NB4 (cell line): ENCODE measurements around the gene IGFL2.

ENCODE experiments used
- MAX ChIP-seq: IDR thresholded peaks from 2 replicates; pipeline ENCODE4 v1.6.1; 2011; ENCODE audit warnings: low read depth, low read length
- MYC ChIP-seq: IDR thresholded peaks from 2 replicates; pipeline ENCODE4 v1.6.1; 2011; ENCODE audit warnings: low read depth, low read length
- POLR2A ChIP-seq: IDR thresholded peaks from 2 replicates; pipeline ENCODE4 v1.6.1; 2011; ENCODE audit warnings: mild to moderate bottlenecking; ENCODE audit not compliant: insufficient read length; ENCODE audit errors: extremely low read depth
- TF ChIP-seq, protein P1 (sequence below): IDR thresholded peaks from one replicate; pipeline ENCODE4 v1.5.1; 2012; ENCODE audit warnings: low read depth, low read length

DNA sequence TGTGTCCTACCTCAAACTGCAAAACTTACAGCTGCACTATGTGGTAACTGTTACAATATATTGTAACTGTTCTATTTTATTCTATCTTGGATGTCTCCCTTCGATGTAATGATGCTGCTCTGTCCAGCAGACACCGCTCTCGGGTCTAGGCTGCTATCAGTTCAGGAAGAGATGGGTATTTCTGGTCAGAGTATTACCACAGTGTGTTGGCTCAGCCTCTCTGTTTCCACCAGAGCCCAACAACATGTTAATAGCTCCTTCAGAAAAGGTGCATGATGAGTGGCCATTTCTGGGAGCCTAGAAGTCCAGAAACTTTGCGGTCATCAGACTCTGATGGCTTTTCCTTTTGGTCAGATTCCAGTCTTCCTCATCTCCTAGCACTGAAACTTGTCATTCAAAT is 45.6 kb downstream of the IGFL2 start:
- TF ChIP-seq POLR2A (no peak), MAX (no peak), MYC (no peak)
- TF ChIP-seq, protein P1, sequence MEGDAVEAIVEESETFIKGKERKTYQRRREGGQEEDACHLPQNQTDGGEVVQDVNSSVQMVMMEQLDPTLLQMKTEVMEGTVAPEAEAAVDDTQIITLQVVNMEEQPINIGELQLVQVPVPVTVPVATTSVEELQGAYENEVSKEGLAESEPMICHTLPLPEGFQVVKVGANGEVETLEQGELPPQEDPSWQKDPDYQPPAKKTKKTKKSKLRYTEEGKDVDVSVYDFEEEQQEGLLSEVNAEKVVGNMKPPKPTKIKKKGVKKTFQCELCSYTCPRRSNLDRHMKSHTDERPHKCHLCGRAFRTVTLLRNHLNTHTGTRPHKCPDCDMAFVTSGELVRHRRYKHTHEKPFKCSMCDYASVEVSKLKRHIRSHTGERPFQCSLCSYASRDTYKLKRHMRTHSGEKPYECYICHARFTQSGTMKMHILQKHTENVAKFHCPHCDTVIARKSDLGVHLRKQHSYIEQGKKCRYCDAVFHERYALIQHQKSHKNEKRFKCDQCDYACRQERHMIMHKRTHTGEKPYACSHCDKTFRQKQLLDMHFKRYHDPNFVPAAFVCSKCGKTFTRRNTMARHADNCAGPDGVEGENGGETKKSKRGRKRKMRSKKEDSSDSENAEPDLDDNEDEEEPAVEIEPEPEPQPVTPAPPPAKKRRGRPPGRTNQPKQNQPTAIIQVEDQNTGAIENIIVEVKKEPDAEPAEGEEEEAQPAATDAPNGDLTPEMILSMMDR = no peak
